NCI-H187 treated with DMSO at 0.1 percent for 48 hours (cell line): Measurements from ENCODE around the gene WDHD1.
"Not testable (repeated sequence)": the region's sequence is repeated elsewhere in the genome, so short reads cannot be mapped to it uniquely, and the experiment has no call there.

Source experiments
- DNase-seq: peaks from one replicate; lab custom pipeline; 2025; lab: John Stamatoyannopoulos, UW

The WDHD1 gene

GRCh38 chr14:54902521-54903420 lies 124.1 kb downstream of the WDHD1 start, which contains the start of gene GCH1:
Gene GCH1, minus strand, starts transcription at chr14:54902826. Its CDS starts 163 bp downstream, at chr14:54902663.
- DNase-seq = peak; percentile 47

- DNase-seq = no peak
These were observed 124.8 kb downstream of the WDHD1 start for GRCh38 chr14:54902143-54902520.

DNA sequence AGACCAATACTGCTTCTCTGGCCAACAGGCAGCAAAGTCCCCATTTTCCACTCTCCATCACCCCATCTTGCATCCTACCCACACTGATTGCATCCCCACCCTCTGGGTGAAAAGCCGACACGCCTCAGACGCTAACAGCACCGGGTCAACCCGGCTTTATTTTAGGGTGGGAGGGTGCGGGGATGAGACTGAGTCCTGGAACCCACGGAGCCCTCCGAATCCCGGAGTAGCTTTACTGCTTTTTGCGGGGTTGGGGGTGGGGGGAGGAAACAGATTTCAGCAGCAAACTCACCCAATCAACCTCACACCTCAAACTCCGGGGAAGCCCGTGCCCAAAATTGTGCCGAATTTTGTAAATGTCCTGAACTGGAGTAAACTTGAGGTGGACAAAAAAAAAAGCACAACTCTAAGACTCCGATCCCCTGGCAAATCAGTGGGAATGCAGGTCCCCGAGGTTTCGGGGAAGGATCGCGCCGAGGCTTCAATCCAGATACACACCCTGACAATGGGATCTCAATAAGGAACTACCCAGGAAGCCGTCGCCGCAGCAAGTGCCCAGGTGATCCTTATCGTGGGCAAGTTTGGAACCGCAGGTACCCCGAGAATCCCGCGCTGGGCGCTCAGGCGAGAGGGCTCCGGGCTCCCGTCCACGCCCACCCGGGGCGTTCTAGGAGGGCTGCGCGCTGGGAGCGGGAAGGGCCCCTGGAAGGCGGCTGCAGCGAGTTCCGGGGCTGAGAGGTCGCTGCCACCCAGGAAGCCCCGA lies 125.3 kb downstream of the WDHD1 start:
- no peak for DNase-seq

DNA sequence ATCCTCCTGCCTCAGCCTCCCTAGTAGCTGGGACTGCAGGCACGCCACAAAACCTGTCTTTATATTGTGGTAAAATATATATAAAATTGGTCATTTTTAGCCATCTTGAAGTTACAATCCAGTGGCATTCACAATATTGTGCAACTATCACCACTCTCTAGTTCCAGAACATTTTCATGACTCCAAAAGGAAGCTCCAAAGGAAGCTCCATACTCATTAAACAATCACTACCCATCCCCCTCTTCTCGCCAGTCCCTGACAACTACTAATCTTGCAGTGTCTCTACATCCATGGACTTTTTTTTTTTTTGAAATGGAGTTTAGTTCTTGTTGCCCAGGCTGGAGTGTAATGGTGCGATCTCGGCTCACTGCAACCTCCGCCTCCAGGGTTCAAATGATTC lies 127.3 kb downstream of the WDHD1 start:
- no peak for DNase-seq

GRCh38 chr14:54897809-54898555 lies 128.9 kb downstream of the WDHD1 start:
- DNase-seq = not testable (repeated sequence)

GRCh38 chr14:54895683-54896082 lies 131.2 kb downstream of the WDHD1 start:
- no peak for DNase-seq

DNA sequence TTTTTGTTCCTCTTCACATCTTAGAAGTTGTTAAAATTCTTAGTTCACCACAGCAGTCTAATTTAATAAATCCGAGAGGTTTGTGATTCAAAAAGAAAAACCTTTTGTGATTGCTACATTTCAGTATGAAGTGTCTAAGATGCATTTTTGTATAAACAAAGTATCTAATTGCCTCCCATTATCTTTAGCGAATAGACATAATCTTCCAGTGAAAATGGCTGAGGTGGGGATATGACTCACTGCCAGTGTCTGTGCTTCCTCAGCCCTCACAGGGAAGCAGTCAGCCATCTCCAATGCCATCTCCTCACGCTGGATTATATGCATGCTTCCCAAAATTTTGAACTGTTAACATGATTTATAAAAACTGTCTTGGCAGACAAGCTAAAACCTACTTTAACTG lies 131.9 kb downstream of the WDHD1 start:
- no peak for DNase-seq

- peak; percentile 19 for DNase-seq
These were observed 133.6 kb downstream of the WDHD1 start for GRCh38 chr14:54893151-54893760.

- DNase-seq = no peak
These were observed 135.2 kb downstream of the WDHD1 start for GRCh38 chr14:54891471-54892245.

- no peak for DNase-seq
These were observed 136.1 kb downstream of the WDHD1 start for GRCh38 chr14:54890788-54891187.

DNA sequence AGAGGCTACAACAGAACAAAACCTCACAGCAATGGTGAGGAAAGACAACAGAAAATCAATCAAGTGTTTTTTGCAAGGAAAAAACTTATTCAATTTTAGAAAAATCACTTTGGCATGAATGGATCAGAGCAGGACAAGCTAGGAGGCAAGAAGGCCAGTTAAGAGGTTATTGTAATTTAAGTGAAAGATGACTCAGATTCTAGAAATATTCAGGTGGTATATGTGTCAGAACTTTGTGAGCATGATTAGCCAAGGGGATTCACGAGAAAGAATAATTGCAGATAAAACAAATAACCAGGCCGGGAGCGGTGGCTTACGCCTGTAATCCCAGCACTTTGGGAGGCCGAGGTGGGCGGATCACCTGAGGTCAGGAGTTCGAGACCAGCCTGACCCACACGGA lies 137.0 kb downstream of the WDHD1 start:
- DNase-seq = no peak
